ENCODE data around the gene NIPSNAP2.
"Not testable (repeated sequence)": the region's sequence is repeated elsewhere in the genome, so short reads cannot be mapped to it uniquely, and the experiment has no call there.

The NIPSNAP2 gene

DNA sequence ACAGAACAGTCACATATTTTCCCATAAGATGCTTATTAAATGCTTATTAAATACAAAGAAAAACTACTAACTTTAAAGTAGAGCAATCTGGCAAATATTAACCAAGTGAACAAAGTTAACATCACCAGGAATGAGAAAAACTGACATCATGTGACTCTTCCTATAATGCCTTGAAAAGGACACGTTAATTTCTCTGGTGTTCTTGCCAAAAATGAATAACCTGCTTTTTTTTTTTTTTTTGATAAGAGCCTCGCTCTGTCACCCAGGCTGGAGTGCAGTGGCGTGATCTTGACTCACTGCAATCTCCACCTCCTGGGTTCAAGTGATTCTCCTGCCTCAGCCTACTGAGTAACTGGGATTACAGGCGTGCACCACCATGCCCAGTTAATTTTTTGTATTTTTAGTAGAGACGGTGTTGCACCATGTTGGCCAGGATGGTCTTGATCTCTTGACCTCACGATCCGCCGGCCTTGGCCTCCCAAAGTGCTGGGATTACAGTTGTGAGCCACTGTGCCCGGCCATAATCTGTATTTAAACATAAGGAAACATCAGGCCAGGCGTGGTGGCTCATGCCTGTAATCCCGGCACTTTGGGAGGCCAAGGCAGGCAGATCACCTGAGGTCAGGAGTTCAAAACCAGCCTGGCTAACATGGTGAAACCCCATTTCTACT, 83.2 kb downstream of the NIPSNAP2 start:
- not testable (repeated sequence) for DNase-seq (ENCODE audit: low read depth)

DNA sequence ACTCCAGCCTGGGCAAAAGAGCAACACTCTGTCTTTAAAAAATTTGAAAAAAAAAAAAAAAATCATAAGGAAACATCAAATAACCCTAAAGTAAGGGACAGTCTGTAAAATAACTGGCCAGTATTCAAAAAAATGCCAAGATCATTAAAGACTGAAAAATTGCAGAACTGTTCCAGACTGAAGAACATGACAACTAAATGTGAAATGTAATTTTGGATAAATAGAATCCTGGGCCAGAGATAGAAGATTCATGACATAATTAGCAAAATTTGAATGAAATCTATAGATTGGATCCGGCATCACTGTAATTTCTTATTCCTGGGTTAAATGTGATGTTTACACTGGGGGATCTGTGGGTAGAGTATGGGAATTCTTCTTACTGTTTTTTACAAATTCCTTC, 83.9 kb downstream of the NIPSNAP2 start:
- no peak for DNase-seq (ENCODE audit: low read depth)

DNA sequence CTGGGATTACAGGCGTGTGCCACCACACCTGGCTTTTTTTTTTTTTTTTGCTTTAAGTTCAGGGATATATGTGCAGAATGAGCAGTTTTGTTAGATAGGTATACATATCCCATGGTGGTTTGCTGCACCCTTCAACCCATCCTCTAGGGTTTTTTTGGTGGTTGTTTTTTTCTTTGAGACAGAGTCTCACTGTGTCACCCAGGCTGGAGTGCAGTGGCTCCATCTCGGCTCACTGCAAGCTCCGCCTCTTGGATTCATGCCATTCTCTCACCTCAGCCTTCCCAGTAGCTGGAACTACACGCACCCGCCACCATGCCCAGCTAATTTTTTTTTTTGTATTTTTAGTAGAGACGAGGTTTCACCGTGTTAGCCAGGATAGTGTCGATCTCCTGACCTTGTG, 84.4 kb downstream of the NIPSNAP2 start:
- not testable (repeated sequence) for DNase-seq (ENCODE audit: low read depth)

All from stimulated activated CD8-positive, alpha-beta memory T cell treated with anti-CD3 and anti-CD28 coated beads, Interleukin-15, amount 100 ng/mL, for 1 hour (primary cell).